IMR-90 (cell line): ENCODE results near the gene FOXP1. TPM values are rescaled to one million over a fixed set of nuclear protein-coding genes. Genes with fewer than 3 reads are reported as not detected.

Experiments used
- ATAC-seq: fragments of 200-7000 bp; cut with Tn5 transposase; 2 replicates; pipeline ENCODE4 v1.9.1; 2020; ENCODE audit warnings: low read depth, mild to moderate bottlenecking, moderate library complexity
- BruUV-seq: library from RNA; stranded (reverse); fragments of 400-500 nt; replicated peaks from 2 replicates; lab custom pipeline; 2021; lab: Mats Ljungman, UMichigan
- CTCF ChIA-PET: fragments of 300-600 bp; formaldehyde crosslinking; extraction: SDS; loops from one replicate; lab custom pipeline; 2021; ENCODE audit warnings: antibody characterized with exemption; lab: Yijun Ruan, JAX
- POLR2A ChIA-PET: fragments of 300-600 bp; sonication (Branson Sonifier 250); formaldehyde crosslinking; loops from one replicate; lab custom pipeline; 2022; ENCODE audit warnings: antibody characterized with exemption; ENCODE audit not compliant: unreplicated experiment; lab: Charles Lee
- DNase-seq: peaks from one replicate; pipeline ENCODE4 v3.0.0; 2013
- H2AFZ ChIP-seq: replicated peaks from 2 replicates; pipeline ENCODE3; 2013; ENCODE audit warnings: low read length, mild to moderate bottlenecking; ENCODE audit not compliant: poor library complexity
- H2AK5ac ChIP-seq: 2 replicates; pipeline ENCODE4 v1.6.1; 2013; ENCODE audit warnings: low read depth, low read length, inconsistent platforms
- H2AK9ac ChIP-seq: replicated peaks from 2 replicates; pipeline ENCODE3; 2013; ENCODE audit warnings: mild to moderate bottlenecking, low read depth, low read length, moderate library complexity; ENCODE audit not compliant: poor library complexity
- H2BK120ac ChIP-seq: 2 replicates; pipeline ENCODE4 v1.6.1; 2013; ENCODE audit warnings: low read depth, low read length, inconsistent platforms
- H2BK15ac ChIP-seq: 3 replicates; pipeline ENCODE4 v1.6.1; 2013; ENCODE audit warnings: low read depth, low read length, inconsistent platforms
- H2BK20ac ChIP-seq: 2 replicates; pipeline ENCODE4 v1.6.1; 2013; ENCODE audit warnings: low read depth, mild to moderate bottlenecking, inconsistent platforms, low read length, moderate library complexity
- H2BK5ac ChIP-seq: 2 replicates; pipeline ENCODE4 v1.6.1; 2013; ENCODE audit warnings: mild to moderate bottlenecking, low read depth, low read length, inconsistent platforms; ENCODE audit not compliant: poor library complexity, severe bottlenecking
- H3K14ac ChIP-seq: replicated peaks from 2 replicates; pipeline ENCODE4 v1.6.1; 2013; ENCODE audit warnings: low read depth, low read length, inconsistent platforms
- H3K18ac ChIP-seq: 2 replicates; pipeline ENCODE4 v1.6.1; 2013; ENCODE audit warnings: low read depth, low read length, control low read depth
- H3K23ac ChIP-seq: 2 replicates; pipeline ENCODE4 v1.6.1; 2013; ENCODE audit warnings: low read depth, low read length, inconsistent platforms
- H3K27ac ChIP-seq: 2 replicates; pipeline ENCODE4 v1.5.1; 2013; ENCODE audit warnings: mild to moderate bottlenecking, control low read depth, low read length; ENCODE audit not compliant: insufficient read depth
- H3K27me3 ChIP-seq: 2 replicates; pipeline ENCODE4 v1.6.1; 2013; ENCODE audit warnings: low read length; ENCODE audit not compliant: control insufficient read depth, insufficient read depth
- H3K36me3 ChIP-seq: 2 replicates; pipeline ENCODE4 v1.6.1; 2013; ENCODE audit warnings: low read length, mixed read lengths; ENCODE audit not compliant: control insufficient read depth, insufficient read depth
- H3K4ac ChIP-seq: 2 replicates; pipeline ENCODE4 v1.6.1; 2013; ENCODE audit warnings: low read depth, low read length, inconsistent platforms
- H3K4me1 ChIP-seq: 2 replicates; pipeline ENCODE4 v1.6.1; 2013; ENCODE audit warnings: low read length, mixed read lengths; ENCODE audit not compliant: control insufficient read depth, insufficient read depth
- H3K4me2 ChIP-seq: 2 replicates; pipeline ENCODE4 v1.6.1; 2013; ENCODE audit warnings: low read depth, mild to moderate bottlenecking, control low read depth, low read length, moderate library complexity
- H3K4me3 ChIP-seq: 2 replicates; pipeline ENCODE4 v1.5.1; 2013; ENCODE audit warnings: low read depth, mild to moderate bottlenecking, control low read depth, low read length, moderate library complexity; ENCODE audit not compliant: insufficient read depth
- H3K56ac ChIP-seq: 2 replicates; pipeline ENCODE4 v1.6.1; 2013; ENCODE audit warnings: low read length, inconsistent platforms; ENCODE audit not compliant: insufficient read depth; ENCODE audit errors: extremely low read depth
- H3K79me1 ChIP-seq, 2 experiments: 2 replicates each; pipeline ENCODE4 v1.6.1; 2013; ENCODE audit warnings: low read length in 2 of 2, inconsistent platforms in 1 of 2, low read depth in 1 of 2
- H3K9ac ChIP-seq: 2 replicates; pipeline ENCODE4 v1.6.1; 2013; ENCODE audit warnings: low read depth, low read length, control low read depth
- H3K9me1 ChIP-seq: 2 replicates; pipeline ENCODE4 v1.6.1; 2013; ENCODE audit warnings: low read length, inconsistent platforms; ENCODE audit not compliant: insufficient read depth
- H3K9me3 ChIP-seq: 2 replicates; pipeline ENCODE4 v1.6.1; 2013; ENCODE audit warnings: low read length; ENCODE audit not compliant: control insufficient read depth, insufficient read depth
- H4K20me1 ChIP-seq: 2 replicates; pipeline ENCODE4 v1.6.1; 2013; ENCODE audit warnings: low read length, inconsistent platforms; ENCODE audit not compliant: insufficient read depth
- H4K5ac ChIP-seq: 2 replicates; pipeline ENCODE4 v1.6.1; 2013; ENCODE audit warnings: mild to moderate bottlenecking, low read depth, low read length, control low read depth
- H4K8ac ChIP-seq, 2 experiments: 2 replicates each; pipeline ENCODE4 v1.6.1; 2013; ENCODE audit warnings: low read depth in 2 of 2, low read length in 2 of 2, control low read depth in 1 of 2, inconsistent platforms in 1 of 2
- H4K91ac ChIP-seq: 2 replicates; pipeline ENCODE4 v1.6.1; 2013; ENCODE audit warnings: low read depth, low read length, inconsistent platforms; ENCODE audit not compliant: insufficient read depth
- BHLHE40 ChIP-seq: fragments of 150-350 bp; IDR thresholded peaks from 2 replicates; pipeline ENCODE4 v1.6.1; 2016; ENCODE audit warnings: mild to moderate bottlenecking, low read depth, low read length
- CEBPB ChIP-seq: IDR thresholded peaks from 2 replicates; pipeline ENCODE4 v1.6.1; 2012; ENCODE audit warnings: low read depth, low read length, improper control_type of control experiment
- CHD1 ChIP-seq: IDR thresholded peaks from 2 replicates; pipeline ENCODE4 v1.6.1; 2012; ENCODE audit warnings: low read depth, low read length, improper control_type of control experiment
- CTCF ChIP-seq: conservative IDR thresholded peaks from 2 replicates; pipeline ENCODE4 v1.5.1; 2012; ENCODE audit warnings: mild to moderate bottlenecking, low read depth, low read length, improper control_type of control experiment
- ELK1 ChIP-seq: fragments of 150-350 bp; IDR thresholded peaks from 2 replicates; pipeline ENCODE4 v1.6.1; 2016; ENCODE audit warnings: low read depth, mild to moderate bottlenecking, low read length, moderate library complexity, borderline replicate concordance
- FOS ChIP-seq: fragments of 150-350 bp; IDR thresholded peaks from 2 replicates; pipeline ENCODE4 v1.6.1; 2016; ENCODE audit warnings: low read depth, low read length
- MAFK ChIP-seq: IDR thresholded peaks from 2 replicates; pipeline ENCODE4 v1.6.1; 2012; ENCODE audit warnings: low read depth, low read length, improper control_type of control experiment
- MAZ ChIP-seq: IDR thresholded peaks from 2 replicates; pipeline ENCODE4 v1.6.1; 2012; ENCODE audit warnings: low read depth, mild to moderate bottlenecking, low read length, improper control_type of control experiment, moderate library complexity, borderline replicate concordance
- MXI1 ChIP-seq: IDR thresholded peaks from 2 replicates; pipeline ENCODE4 v1.6.1; 2012; ENCODE audit warnings: low read depth, mild to moderate bottlenecking, low read length, moderate library complexity, borderline replicate concordance
- NFE2L2 ChIP-seq: fragments of 150-350 bp; IDR thresholded peaks from 2 replicates; pipeline ENCODE4 v1.6.1; 2016; ENCODE audit warnings: low read depth, mild to moderate bottlenecking, low read length
- POLR2A ChIP-seq: IDR thresholded peaks from 2 replicates; pipeline ENCODE4 v1.6.1; 2012; ENCODE audit warnings: mild to moderate bottlenecking, low read depth, low read length
- RAD21 ChIP-seq: IDR thresholded peaks from 2 replicates; pipeline ENCODE4 v1.6.1; 2012; ENCODE audit warnings: low read length, improper control_type of control experiment
- RCOR1 ChIP-seq: IDR thresholded peaks from 2 replicates; pipeline ENCODE4 v1.6.1; 2012; ENCODE audit warnings: mild to moderate bottlenecking, low read length, improper control_type of control experiment; ENCODE audit not compliant: insufficient replicate concordance
- RFX5 ChIP-seq: IDR thresholded peaks from 2 replicates; pipeline ENCODE4 v1.8.0; 2012; ENCODE audit warnings: low read depth, mild to moderate bottlenecking, low read length, moderate library complexity
- SMC3 ChIP-seq: fragments of 150-350 bp; IDR thresholded peaks from 2 replicates; pipeline ENCODE4 v1.6.1; 2016; ENCODE audit warnings: low read depth, mild to moderate bottlenecking, antibody characterized with exemption, low read length, moderate library complexity
- USF2 ChIP-seq: fragments of 150-350 bp; IDR thresholded peaks from 2 replicates; pipeline ENCODE4 v1.6.1; 2017; ENCODE audit warnings: mild to moderate bottlenecking, antibody characterized with exemption, low read length, low read depth
- WGBS, 2 experiments: methylation state at CpG; one replicate each; pipeline versions ENCODE4 v1.1.5 to v1.1.7; 2013; ENCODE audit warnings: missing lambda C conversion rate in 2 of 2; ENCODE audit not compliant: insufficient read length in 1 of 2; ENCODE audit errors: extremely low coverage in 2 of 2; 5-methylcytosine and 5-hydroxymethylcytosine counted together
- dilution Hi-C: fragments of 300-500 bp; cut with HindIII; formaldehyde crosslinking; loops from one replicate; pipeline ENCODE4 v1.14.3; 2018; ENCODE audit warnings: low sequenced_read_pairs; ENCODE audit not compliant: unreplicated experiment
- in situ Hi-C: fragments of 300-500 bp; cut with MboI; formaldehyde crosslinking; loops from 3 replicates; pipeline ENCODE4 v1.14.3; 2019; ENCODE audit warnings: low sequenced_read_pairs, inconsistent platforms, mixed read lengths
- intact Hi-C: fragments of 100-400 bp; cut with micrococcal nuclease; formaldehyde crosslinking; loops from 2 replicates; pipeline ENCODE4 v1.10.0; 2022
- polyA plus RNA-seq, 3 experiments: library from polyadenylated mRNA; depleted of rRNA; stranded (reverse); fragments of >200 nt; gene quantifications; 2 replicates each; pipeline ENCODE4 v1.2.3, GENCODE V29; 2012; ENCODE audit warnings: low replicate concordance in 1 of 3
- total RNA-seq: library from RNA; depleted of rRNA; stranded (reverse); fragments of >200 nt; gene quantifications from 2 replicates; pipeline ENCODE4 v1.2.3, GENCODE V29; 2012

FOXP1 gene
- total and polyA plus RNA-seq, 2 of the 4 experiments (the other 2 are of a cell fraction) = 37.0 to 132 TPM

- dilution Hi-C loops = no loop called here
- H2AK5ac ChIP-seq = no peak overlapping the region
- no peak overlapping the region for H2AFZ ChIP-seq
- intact Hi-C loops = loop anchor here (10.0 kb wide), 1 partner anchor 343 kb away; the partner anchor contains the start of gene FOXP1
- in situ Hi-C loops = no loop called here
- H3K23ac ChIP-seq = no peak overlapping the region
- H2BK120ac ChIP-seq = no peak overlapping the region
- H3K56ac ChIP-seq = no peak overlapping the region
- no peaks in the 10 kb centered on the region for H3K36me3 ChIP-seq
- H4K8ac ChIP-seq = no peak overlapping the region
- no TSS peak for BruUV-seq
- no peak overlapping the region for H3K9ac ChIP-seq
- H3K18ac ChIP-seq = no peak overlapping the region
- H2AK9ac ChIP-seq = no peak overlapping the region
- no peak overlapping the region for H2BK20ac ChIP-seq
- H3K27me3 ChIP-seq = no peaks in the 10 kb centered on the region
- H3K27ac ChIP-seq = no peak overlapping the region
- ChIA-PET POLR2A (no interaction called here), CTCF (no interaction called here)
- no peak overlapping the region for H2BK5ac ChIP-seq
- no peak overlapping the region for H3K4ac ChIP-seq
- no peak for TF ChIP-seq NFE2L2
- no peak for TF ChIP-seq USF2
- TF ChIP-seq CEBPB = no peak
- TF ChIP-seq MAFK = no peak
- TF ChIP-seq MXI1 = no peak
- no peak for TF ChIP-seq RFX5
- no peak for TF ChIP-seq BHLHE40
- no peak for TF ChIP-seq ELK1
- TF ChIP-seq SMC3 = no peak
- no peak for TF ChIP-seq CHD1
- no peak for TF ChIP-seq CTCF
- TF ChIP-seq POLR2A = no peak
- TF ChIP-seq RAD21 = no peak
- TF ChIP-seq RCOR1 = no peak
- no peak for TF ChIP-seq FOS
- TF ChIP-seq MAZ = no peak
- no peak for ATAC-seq
- no peak overlapping the region for H3K4me3 ChIP-seq
- H4K91ac ChIP-seq = no peak overlapping the region
- H2BK15ac ChIP-seq = no peak overlapping the region
- peaks cover 9% of the 10 kb centered on the region for H3K4me1 ChIP-seq
- H3K9me3 ChIP-seq = no peaks in the 10 kb centered on the region
- no peaks in the 10 kb centered on the region for H4K20me1 ChIP-seq
- no peak overlapping the region for H4K5ac ChIP-seq
- DNase-seq = no peak
- H3K14ac ChIP-seq = no peak overlapping the region
- peaks cover 5% of the 10 kb centered on the region for H3K9me1 ChIP-seq
- no peak overlapping the region for H3K4me2 ChIP-seq
- WGBS, 2 experiments = no CpG with 5 or more reads among the region's 8 CpGs
- peaks cover 24 to 49% of the 10 kb centered on the region in 2 experiments; a peak in 3 of 4 replicates for H3K79me1 ChIP-seq
Measured at GRCh38 chr3:71241246-71241901, 342.2 kb downstream of the FOXP1 start.
